DND-41 (cell line): ENCODE results near the gene HYDIN.

Experiments used
- ATAC-seq: fragments of 200-7000 bp; cut with Tn5 transposase; 3 replicates; pipeline ENCODE4 v1.9.1; 2021; ENCODE audit warnings: low read depth; ENCODE audit not compliant: insufficient read depth
- DNase-seq: peaks from one replicate; pipeline ENCODE4 v3.0.0-alpha.2; 2020
- H2AFZ ChIP-seq: 2 replicates; pipeline ENCODE4 v1.6.0; 2012; ENCODE audit warnings: low read depth, low read length
- H3K27ac ChIP-seq: 2 replicates; pipeline ENCODE4 v1.5.1; 2012; ENCODE audit warnings: low read length, inconsistent platforms
- H3K27me3 ChIP-seq: fragments of 200-600 bp; sonication (generic); 2 replicates; pipeline ENCODE4 v1.6.0; 2012; ENCODE audit warnings: low read length, mild to moderate bottlenecking, inconsistent platforms; ENCODE audit not compliant: insufficient read depth, poor library complexity
- H3K36me3 ChIP-seq: 2 replicates; pipeline ENCODE4 v1.5.1; 2012; ENCODE audit warnings: low read length, inconsistent platforms; ENCODE audit not compliant: insufficient read depth
- H3K4me1 ChIP-seq: 2 replicates; pipeline ENCODE4 v1.5.1; 2012; ENCODE audit warnings: mild to moderate bottlenecking, low read length; ENCODE audit not compliant: insufficient read depth
- H3K4me2 ChIP-seq: 2 replicates; pipeline ENCODE4 v1.6.0; 2012; ENCODE audit warnings: mild to moderate bottlenecking, moderate library complexity, low read length, inconsistent platforms; ENCODE audit not compliant: insufficient read depth
- H3K4me3 ChIP-seq, 2 experiments: fragments of 200-600 bp in 1 of 2; shearing (Covaris generic) in 1 of 2; 2 replicates each; pipeline ENCODE4 v1.5.1; 2012 to 2016; ENCODE audit warnings: inconsistent platforms in 2 of 2, low read length in 2 of 2, mild to moderate bottlenecking in 2 of 2, low read depth in 1 of 2, moderate library complexity in 1 of 2
- H3K79me2 ChIP-seq: 2 replicates; pipeline ENCODE4 v1.6.0; 2012; ENCODE audit warnings: low read length, inconsistent platforms; ENCODE audit not compliant: insufficient read depth
- H3K9ac ChIP-seq: 2 replicates; pipeline ENCODE4 v1.6.0; 2012; ENCODE audit warnings: low read depth, mild to moderate bottlenecking, inconsistent platforms, low read length, moderate library complexity
- H3K9me3 ChIP-seq: 2 replicates; pipeline ENCODE4 v1.5.1; 2012; ENCODE audit warnings: low read length, moderate library complexity, mild to moderate bottlenecking, inconsistent platforms; ENCODE audit not compliant: insufficient read depth, severe bottlenecking
- H4K20me1 ChIP-seq: 2 replicates; pipeline ENCODE4 v1.6.0; 2012; ENCODE audit warnings: low read length; ENCODE audit not compliant: insufficient read depth
- EZH2 ChIP-seq: IDR thresholded peaks from 3 replicates; pipeline ENCODE4 v1.6.1; 2012; ENCODE audit warnings: borderline replicate concordance, low read depth, mild to moderate bottlenecking, moderate library complexity, low read length, inconsistent platforms; ENCODE audit not compliant: severe bottlenecking
- TF ChIP-seq, protein P1 (sequence below): IDR thresholded peaks from 2 replicates; pipeline ENCODE4 v1.5.1; 2012; ENCODE audit warnings: borderline replicate concordance, low read length, moderate library complexity, mild to moderate bottlenecking; ENCODE audit not compliant: poor library complexity, severe bottlenecking; ENCODE audit errors: extremely low read depth

The HYDIN gene

DNA sequence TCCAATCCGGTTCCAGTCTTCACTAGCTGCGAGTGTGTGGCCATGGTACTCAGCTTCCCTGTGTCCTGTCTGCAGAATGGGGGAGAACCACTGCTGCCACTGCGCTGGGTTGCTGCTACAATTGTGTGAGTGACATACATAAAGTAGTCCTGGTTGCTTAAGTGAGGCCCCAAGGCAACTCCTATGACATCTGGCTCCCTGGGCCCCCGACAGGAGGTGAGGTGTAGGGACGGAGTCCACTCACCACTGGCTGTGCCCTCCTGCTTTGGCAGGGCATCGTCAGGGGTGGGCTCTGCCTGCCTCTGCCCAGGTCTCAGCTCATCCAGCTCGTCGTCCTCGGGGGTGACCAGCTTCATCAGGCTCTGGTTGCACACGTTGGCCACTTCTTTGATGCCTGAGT is 450.0 kb downstream of the HYDIN start:
- ATAC-seq (no peak), DNase-seq (no peak)
- H3K27me3 ChIP-seq = no peaks in the 10 kb centered on the region
- H2AFZ ChIP-seq = no peak overlapping the region
- TF ChIP-seq, protein P1, sequence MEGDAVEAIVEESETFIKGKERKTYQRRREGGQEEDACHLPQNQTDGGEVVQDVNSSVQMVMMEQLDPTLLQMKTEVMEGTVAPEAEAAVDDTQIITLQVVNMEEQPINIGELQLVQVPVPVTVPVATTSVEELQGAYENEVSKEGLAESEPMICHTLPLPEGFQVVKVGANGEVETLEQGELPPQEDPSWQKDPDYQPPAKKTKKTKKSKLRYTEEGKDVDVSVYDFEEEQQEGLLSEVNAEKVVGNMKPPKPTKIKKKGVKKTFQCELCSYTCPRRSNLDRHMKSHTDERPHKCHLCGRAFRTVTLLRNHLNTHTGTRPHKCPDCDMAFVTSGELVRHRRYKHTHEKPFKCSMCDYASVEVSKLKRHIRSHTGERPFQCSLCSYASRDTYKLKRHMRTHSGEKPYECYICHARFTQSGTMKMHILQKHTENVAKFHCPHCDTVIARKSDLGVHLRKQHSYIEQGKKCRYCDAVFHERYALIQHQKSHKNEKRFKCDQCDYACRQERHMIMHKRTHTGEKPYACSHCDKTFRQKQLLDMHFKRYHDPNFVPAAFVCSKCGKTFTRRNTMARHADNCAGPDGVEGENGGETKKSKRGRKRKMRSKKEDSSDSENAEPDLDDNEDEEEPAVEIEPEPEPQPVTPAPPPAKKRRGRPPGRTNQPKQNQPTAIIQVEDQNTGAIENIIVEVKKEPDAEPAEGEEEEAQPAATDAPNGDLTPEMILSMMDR = no peak
- TF ChIP-seq EZH2 = no peak
- no peaks in the 10 kb centered on the region for H3K79me2 ChIP-seq
- H3K4me1 ChIP-seq = no peaks in the 10 kb centered on the region
- H3K9ac ChIP-seq = no peak overlapping the region
- no peak overlapping the region for H3K27ac ChIP-seq
- H3K9me3 ChIP-seq = peaks cover 6% of the 10 kb centered on the region
- no peak overlapping the region for H3K4me3 ChIP-seq
- H3K4me2 ChIP-seq = no peak overlapping the region
- peaks cover 80% of the 10 kb centered on the region for H3K36me3 ChIP-seq
- H4K20me1 ChIP-seq = 0 out of 2 replicates have a peak, but pooled peaks cover 2% of the 10 kb centered on the region

DNA sequence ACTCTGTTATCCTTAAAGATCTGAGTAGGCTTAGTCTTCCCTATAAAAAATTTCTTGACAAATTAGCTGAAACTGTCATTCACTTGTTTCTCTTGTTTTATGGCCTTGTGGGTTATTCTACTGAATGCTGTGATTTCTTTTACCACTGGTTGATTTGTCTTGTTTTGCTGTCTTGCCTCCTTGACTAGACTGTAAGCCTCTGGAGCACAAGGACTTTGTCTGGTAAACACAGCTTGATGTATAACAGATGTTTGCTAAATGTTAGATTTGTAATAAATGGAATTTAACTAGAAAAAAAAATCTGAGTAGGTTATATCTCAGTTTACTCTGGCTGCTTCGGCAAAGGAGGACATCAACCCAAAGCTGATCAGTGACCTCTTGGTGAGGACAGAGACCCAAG is 451.2 kb downstream of the HYDIN start:
- Histone ChIP-seq H3K27ac (no peak overlapping the region), H3K27me3 (no peaks in the 10 kb centered on the region), H4K20me1 (no peaks in the 10 kb centered on the region), H3K79me2 (no peaks in the 10 kb centered on the region), H2AFZ (no peak overlapping the region), H3K9ac (no peak overlapping the region), H3K9me3 (peaks cover 6% of the 10 kb centered on the region), H3K4me1 (no peaks in the 10 kb centered on the region), H3K4me3 (no peak overlapping the region), H3K4me2 (no peak overlapping the region), H3K36me3 (peaks cover 70% of the 10 kb centered on the region)
- TF ChIP-seq EZH2 = no peak
- TF ChIP-seq, protein P1 = no peak
- ATAC-seq (no peak), DNase-seq (no peak)

DNA sequence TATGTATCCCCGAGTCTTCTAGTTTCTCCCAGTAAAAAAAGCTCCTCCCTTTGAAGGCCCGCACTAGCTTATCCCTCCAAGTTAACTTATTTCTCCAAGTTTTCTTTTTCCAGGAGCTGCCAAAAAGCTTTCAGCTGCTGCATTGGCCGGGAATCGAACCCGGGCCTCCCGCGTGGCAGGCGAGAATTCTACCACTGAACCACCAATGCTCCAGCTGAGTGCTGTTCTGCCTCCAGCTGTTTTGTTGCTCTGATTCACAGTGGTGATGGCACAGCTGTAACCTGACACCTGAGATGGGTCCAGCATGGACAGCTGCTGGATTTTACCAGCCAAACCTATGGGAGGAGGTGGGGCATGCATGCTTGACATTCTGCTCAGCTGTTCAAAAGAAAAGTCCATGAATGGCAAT is 451.6 kb downstream of the HYDIN start:
- H3K9ac ChIP-seq = no peak overlapping the region
- no peaks in the 10 kb centered on the region for H3K79me2 ChIP-seq
- DNase-seq (no peak), ATAC-seq (no peak)
- TF ChIP-seq, protein P1 = no peak
- TF ChIP-seq EZH2 = no peak
- H3K27me3 ChIP-seq = no peaks in the 10 kb centered on the region
- no peak overlapping the region for H3K4me2 ChIP-seq
- no peak overlapping the region for H2AFZ ChIP-seq
- H3K4me1 ChIP-seq = no peaks in the 10 kb centered on the region
- no peaks in the 10 kb centered on the region for H4K20me1 ChIP-seq
- no peak overlapping the region for H3K4me3 ChIP-seq
- H3K27ac ChIP-seq = no peak overlapping the region
- H3K9me3 ChIP-seq = peaks cover 6% of the 10 kb centered on the region
- H3K36me3 ChIP-seq = peaks cover 70% of the 10 kb centered on the region

DNA sequence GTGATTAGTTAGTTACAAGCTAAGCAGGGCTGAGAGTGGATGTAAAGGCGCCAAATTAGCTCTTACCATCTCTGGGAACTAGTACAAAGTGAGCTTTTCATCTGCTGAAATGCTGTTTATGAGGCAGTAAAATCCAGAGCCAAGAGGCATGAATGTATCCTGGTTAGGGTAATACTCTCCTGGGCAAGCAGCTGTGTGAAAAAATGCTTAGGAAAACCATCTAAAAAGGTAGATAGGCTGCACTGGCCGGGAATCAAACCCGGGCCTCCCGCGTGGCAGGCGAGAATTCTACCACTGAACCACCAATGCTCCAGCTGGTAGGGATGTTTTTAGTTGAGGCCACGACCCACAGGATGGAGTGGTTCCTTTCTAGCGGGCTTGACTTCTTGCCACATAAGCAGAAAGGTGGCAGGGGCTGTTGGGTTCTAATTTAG is 452.5 kb downstream of the HYDIN start:
- ATAC-seq (no peak), DNase-seq (no peak)
- peaks cover 66% of the 10 kb centered on the region for H3K36me3 ChIP-seq
- H3K4me3 ChIP-seq = no peak overlapping the region
- no peaks in the 10 kb centered on the region for H3K4me1 ChIP-seq
- H3K9me3 ChIP-seq = peaks cover 6% of the 10 kb centered on the region
- no peaks in the 10 kb centered on the region for H3K79me2 ChIP-seq
- H2AFZ ChIP-seq = no peak overlapping the region
- H3K9ac ChIP-seq = no peak overlapping the region
- H4K20me1 ChIP-seq = no peaks in the 10 kb centered on the region
- no peak overlapping the region for H3K4me2 ChIP-seq
- no peaks in the 10 kb centered on the region for H3K27me3 ChIP-seq
- TF ChIP-seq, protein P1 = no peak
- TF ChIP-seq EZH2 = no peak
- no peak overlapping the region for H3K27ac ChIP-seq
